ENCODE data around the gene SGMS2. TPM values are rescaled to one million over a fixed set of nuclear protein-coding genes. Genes with fewer than 3 reads are reported as not detected.

Gene SGMS2
- total and polyA plus RNA-seq, 10 of the 15 experiments (the other 5 are each of a cell fraction or from before 2014, with no cell fraction given): under 0.01 to 3.2 (median 0.17) TPM; not detected in 4

- TF ChIP-seq ZNF24 (IDR thresholded peaks at IDR 0.05) (no peak), SMAD5 (IDR thresholded peaks at IDR 0.05; ENCODE audit: low read depth) (no peak), CTCF (IDR thresholded peaks at IDR 0.05 in 2 of 3, conservative IDR thresholded peaks at IDR 0.05 in 1 of 3; ENCODE audit: control insufficient read depth in 2 of 3, extremely low read depth in 1 of 3, insufficient read depth in 1 of 3, low read depth in 3 of 3, low read length in 3 of 3) (no peak), YBX1 (IDR thresholded peaks at IDR 0.05) (no peak), IKZF1 (conservative IDR thresholded peaks at IDR 0.05) (no peak), SMC3 (IDR thresholded peaks at IDR 0.05; ENCODE audit: borderline replicate concordance, low read length) (no peak), EGR1 (IDR thresholded peaks at IDR 0.05; ENCODE audit: borderline replicate concordance in 1 of 2, low read depth in 2 of 2, low read length in 2 of 2) (no peak), ELK1 (IDR thresholded peaks at IDR 0.05; ENCODE audit: low read depth, low read length) (no peak), EZH2 (IDR thresholded peaks at IDR 0.05; ENCODE audit: borderline replicate concordance, control insufficient read depth, low read depth, low read length) (no peak), ATF7 (IDR thresholded peaks at IDR 0.05; ENCODE audit: low read depth) (no peak), RAD21 (IDR thresholded peaks at IDR 0.05; ENCODE audit: insufficient read depth, low read depth, low read length) (no peak), RFX5 (IDR thresholded peaks at IDR 0.05; ENCODE audit: low read depth, low read length) (no peak), FOXK2 (IDR thresholded peaks at IDR 0.05) (no peak), BACH1 (IDR thresholded peaks at IDR 0.05; ENCODE audit: borderline replicate concordance) (no peak), ZBED1 (IDR thresholded peaks at IDR 0.05; ENCODE audit: borderline replicate concordance) (no peak), PKNOX1 (IDR thresholded peaks at IDR 0.05) (no peak)
- Histone ChIP-seq H3K27ac (ENCODE audit: control insufficient read depth, insufficient read depth) (no peak overlapping the region), H3K9ac (ENCODE audit: control insufficient read depth, insufficient read depth, low read length) (no peak overlapping the region), H3K4me3 (no peak overlapping the region), H3K4me2 (ENCODE audit: control insufficient read depth, insufficient read depth) (no peak overlapping the region), H3K9me3 (replicated peaks; ENCODE audit: control insufficient read depth, insufficient read depth, low read length) (no peaks in the 10 kb centered on the region; the same call in 1 of the 3 replicates), H2AFZ (ENCODE audit: control insufficient read depth, low read depth, low read length) (no peak overlapping the region), H3K4me1 (ENCODE audit: control insufficient read depth, insufficient read depth, low read length) (no peaks in the 10 kb centered on the region), H3K27me3 (replicated peaks in 1 of 2; ENCODE audit: control insufficient read depth in 2 of 2, insufficient read depth in 2 of 2, low read length in 1 of 2) (no peaks in the 10 kb centered on the region), H3K79me2 (ENCODE audit: control insufficient read depth, insufficient read depth, low read length) (no peaks in the 10 kb centered on the region), H4K20me1 (ENCODE audit: control insufficient read depth, insufficient read depth) (no peaks in the 10 kb centered on the region), H3K36me3 (ENCODE audit: control insufficient read depth in 2 of 2, insufficient read depth in 2 of 2, low read length in 1 of 2) (no peaks in the 10 kb centered on the region)
- FAIRE-seq (no peak), DNase-seq (ENCODE audit: low read depth, low spot score) (no peak), ATAC-seq (no peak)
- ChIA-PET CTCF (interaction anchor here (1.0 kb wide), 1 partner anchor 164 kb away, joined by 3 read pairs; no protein-coding TSS in a partner anchor), SMC1A (ENCODE audit: uncharacterized antibody, unreplicated experiment) (interaction anchor here (1.3 kb wide), 1 partner anchor 10 kb away, joined by 3 read pairs; no protein-coding TSS in a partner anchor), POLR2A (no interaction called here), RAD21 (ENCODE audit: unreplicated experiment) (no interaction called here)
- in situ Hi-C loops (cut with MboI): no loop called here
- intact Hi-C loops (cut with micrococcal nuclease; ENCODE audit: unreplicated experiment): no loop called here
- no TSS peak for BruUV-seq (replicated peaks)
- 16% methylated on average over 4 of the region's 4 CpGs for WGBS (ENCODE audit: insufficient coverage, insufficient replicate concordance, low lambda C conversion rate, missing lambda C conversion rate)
Measured at GRCh38 chr4:107922486-107923473, 98.0 kb downstream of the SGMS2 start.
